MM.1S (cell line): ENCODE data around the gene CCDC138.

Experiments used
- EZH2 ChIP-seq: fragments of 300-600 bp; sonication (generic); optimal IDR thresholded peaks from 2 replicates; pipeline ENCODE3; 2017; ENCODE audit warnings: low read depth, mild to moderate bottlenecking, antibody characterized with exemption, low read length, mixed read lengths
- EZH2phosphoT487 ChIP-seq: fragments of 300-600 bp; sonication (generic); IDR thresholded peaks from 2 replicates; pipeline ENCODE4 v1.6.1; 2018; ENCODE audit warnings: antibody characterized with exemption, low read length
- TF ChIP-seq, protein P1 (sequence below): fragments of 300-600 bp; sonication (generic); IDR thresholded peaks from 2 replicates; pipeline ENCODE4 v1.5.1; 2016; ENCODE audit warnings: antibody characterized with exemption, low read length, mixed read lengths

DNA sequence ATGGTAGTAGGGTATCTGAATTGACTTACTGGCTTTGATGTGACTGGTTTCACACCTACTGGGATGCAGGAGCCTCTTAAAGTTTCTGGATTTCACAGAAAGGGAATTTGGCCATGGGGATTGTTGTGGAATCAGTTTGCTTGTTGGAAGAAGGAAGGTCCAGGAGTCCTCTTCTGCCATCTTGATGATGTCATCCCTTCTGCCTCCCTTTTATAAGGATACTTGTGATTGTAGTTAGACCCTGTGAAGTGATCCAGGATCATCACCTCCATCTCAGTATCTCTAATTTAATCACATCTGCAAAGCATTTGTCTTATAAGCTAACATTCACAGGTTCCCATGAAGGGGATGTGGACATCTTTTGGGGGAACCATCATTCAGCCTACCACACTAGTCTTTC lies 79.5 kb downstream of the CCDC138 start:
- TF ChIP-seq, protein P1, sequence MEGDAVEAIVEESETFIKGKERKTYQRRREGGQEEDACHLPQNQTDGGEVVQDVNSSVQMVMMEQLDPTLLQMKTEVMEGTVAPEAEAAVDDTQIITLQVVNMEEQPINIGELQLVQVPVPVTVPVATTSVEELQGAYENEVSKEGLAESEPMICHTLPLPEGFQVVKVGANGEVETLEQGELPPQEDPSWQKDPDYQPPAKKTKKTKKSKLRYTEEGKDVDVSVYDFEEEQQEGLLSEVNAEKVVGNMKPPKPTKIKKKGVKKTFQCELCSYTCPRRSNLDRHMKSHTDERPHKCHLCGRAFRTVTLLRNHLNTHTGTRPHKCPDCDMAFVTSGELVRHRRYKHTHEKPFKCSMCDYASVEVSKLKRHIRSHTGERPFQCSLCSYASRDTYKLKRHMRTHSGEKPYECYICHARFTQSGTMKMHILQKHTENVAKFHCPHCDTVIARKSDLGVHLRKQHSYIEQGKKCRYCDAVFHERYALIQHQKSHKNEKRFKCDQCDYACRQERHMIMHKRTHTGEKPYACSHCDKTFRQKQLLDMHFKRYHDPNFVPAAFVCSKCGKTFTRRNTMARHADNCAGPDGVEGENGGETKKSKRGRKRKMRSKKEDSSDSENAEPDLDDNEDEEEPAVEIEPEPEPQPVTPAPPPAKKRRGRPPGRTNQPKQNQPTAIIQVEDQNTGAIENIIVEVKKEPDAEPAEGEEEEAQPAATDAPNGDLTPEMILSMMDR, result no peak
- no peak for TF ChIP-seq EZH2
- no peak for TF ChIP-seq EZH2phosphoT487
